Renal pelvis (tissue), 4 donors: ENCODE data around the gene NIM1K. TPM values are rescaled to one million over a fixed set of nuclear protein-coding genes. Genes with fewer than 3 reads are reported as not detected.
"Not testable (repeated sequence)": the region's sequence is repeated elsewhere in the genome, so short reads cannot be mapped to it uniquely, and the experiment has no call there.

Source experiments
- DNase-seq: peaks from one replicate; pipeline ENCODE4 v3.0.0-alpha.2; 2013
- polyA plus RNA-seq, 3 donors: library from polyadenylated mRNA; unstranded; fragments of 120-200 nt; gene quantifications; one replicate each; pipeline ENCODE4 v1.2.1, GENCODE V29; 2013; ENCODE audit not compliant: insufficient read length in 3 of 3

The NIM1K gene
- polyA plus RNA-seq, 3 donors: 0.53 to 0.73 (median 0.62) TPM

DNA sequence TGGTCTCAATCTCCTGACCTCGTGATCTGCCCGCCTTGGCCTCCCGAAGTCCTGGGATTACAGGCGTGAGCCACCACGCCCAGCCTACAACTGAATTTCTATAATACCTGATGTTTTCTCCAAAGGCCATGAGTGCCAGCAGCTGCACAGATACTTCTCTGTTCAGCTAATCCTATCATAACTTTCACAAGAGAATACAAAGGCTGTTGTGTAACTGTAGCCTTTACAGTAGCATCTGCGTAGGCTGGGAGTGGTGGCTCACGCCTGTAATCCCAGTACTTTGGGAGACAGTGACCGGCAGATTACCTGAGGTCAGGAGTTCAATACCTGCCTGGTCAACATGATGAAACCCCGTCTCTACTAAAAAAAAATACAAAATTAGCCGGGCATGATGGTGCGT is 8.9 kb upstream of the NIM1K start:
- not testable (repeated sequence) for DNase-seq

DNA sequence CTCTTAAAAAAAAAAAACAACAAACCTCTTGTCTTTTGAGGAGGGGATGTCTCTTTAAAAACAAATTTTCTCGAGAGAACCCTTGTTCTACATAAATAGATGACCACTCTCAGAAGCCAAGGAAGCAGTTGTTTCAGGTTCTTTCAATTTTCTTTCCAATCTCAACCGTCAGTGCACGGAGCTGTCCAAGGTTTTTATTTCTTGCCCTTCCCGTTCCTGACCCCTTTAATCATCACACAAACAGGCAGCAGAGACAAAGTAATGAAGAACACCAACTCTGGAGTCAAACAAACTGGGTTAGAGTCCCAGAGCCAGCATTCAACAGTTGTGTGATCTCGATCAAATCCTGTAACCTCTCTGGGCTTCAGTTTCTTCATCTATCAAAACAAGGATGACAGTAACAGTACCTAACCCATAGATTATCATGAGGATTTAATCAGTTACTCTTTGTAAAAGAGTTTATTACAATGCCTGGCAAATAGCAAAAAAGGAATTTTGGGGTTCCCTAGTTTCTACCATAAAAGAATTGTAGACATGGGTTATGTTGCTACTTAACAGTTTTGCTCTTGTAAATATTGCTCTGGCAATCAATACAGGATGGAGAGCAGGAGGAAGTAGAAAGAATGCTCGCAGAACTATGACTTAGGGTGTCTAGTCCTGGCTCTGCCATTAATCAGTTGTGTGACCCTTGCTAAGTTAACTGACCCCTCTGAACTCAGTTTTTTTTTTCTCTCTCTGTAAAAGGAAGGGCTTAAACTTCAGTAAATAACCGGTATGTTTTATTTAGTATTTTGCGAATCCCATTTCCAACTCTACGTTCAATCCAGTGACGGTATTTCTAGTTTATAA is 1.0 kb upstream of the NIM1K start:
- peak; percentile 43 for DNase-seq

DNA sequence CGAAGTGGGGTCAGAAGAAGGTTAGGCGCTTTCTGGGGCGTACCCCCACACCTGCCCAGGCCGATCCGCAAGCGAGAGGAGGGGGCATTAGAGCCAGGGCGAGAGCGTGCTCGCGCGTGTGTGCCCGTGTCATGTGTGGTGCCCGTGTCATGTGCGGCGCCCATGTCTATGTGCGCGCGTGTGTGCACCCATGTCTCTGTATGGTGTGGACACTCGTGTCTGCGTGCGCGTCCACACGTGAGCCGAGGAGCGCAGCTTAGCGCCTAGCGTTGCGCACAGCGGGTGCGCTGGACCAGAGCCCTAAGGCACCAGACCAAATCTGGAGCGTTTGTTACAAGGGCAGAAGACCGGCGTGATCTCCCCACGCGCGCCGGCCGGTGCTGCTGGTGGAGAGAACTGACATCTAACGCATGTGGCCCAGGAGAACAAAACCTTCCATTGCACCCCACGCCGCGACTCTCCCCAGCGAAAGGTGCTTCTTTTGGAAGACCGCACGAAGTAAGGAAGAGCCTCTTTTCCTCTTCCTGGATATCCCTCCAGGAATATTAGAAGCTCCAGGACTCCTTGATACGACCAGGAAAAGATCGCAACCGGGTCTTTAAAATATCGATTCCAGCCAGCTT is 644 bp downstream of the NIM1K start:
- no peak for DNase-seq

DNA sequence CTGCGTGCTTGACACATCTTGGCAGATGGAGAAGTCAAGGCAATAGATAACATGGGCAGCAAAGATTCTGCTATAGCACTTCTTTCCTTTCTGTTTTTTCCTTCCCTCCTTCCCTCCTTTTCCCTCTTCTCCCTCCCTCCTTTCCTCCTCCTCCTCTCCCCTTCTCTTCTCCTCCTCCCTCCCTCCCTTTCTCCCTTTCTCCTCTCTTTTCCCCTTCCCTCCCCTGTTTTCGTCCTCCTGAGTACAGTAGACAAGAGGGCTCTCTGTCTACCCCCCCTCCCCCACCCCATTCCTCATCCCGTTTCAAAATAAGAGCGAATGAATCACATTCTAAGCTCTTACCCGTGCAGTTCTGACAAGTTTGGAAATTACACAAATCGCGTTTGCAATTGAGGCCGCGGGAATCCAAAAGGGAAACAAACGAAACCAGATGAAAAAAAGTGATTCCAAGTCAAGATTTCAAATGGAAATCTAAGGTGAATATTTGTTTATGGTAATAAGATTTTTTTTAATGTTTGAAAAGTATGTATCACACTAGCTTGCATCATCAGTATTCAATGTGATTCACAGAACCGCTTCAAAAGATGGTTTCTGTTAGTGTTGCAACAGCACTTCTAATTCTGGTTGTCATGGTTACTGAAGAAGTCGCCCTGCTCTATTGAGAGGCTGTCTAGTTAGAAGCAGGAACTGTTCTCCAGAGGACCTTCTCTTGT is 1.3 kb downstream of the NIM1K start:
- DNase-seq: peak; percentile 40

DNA sequence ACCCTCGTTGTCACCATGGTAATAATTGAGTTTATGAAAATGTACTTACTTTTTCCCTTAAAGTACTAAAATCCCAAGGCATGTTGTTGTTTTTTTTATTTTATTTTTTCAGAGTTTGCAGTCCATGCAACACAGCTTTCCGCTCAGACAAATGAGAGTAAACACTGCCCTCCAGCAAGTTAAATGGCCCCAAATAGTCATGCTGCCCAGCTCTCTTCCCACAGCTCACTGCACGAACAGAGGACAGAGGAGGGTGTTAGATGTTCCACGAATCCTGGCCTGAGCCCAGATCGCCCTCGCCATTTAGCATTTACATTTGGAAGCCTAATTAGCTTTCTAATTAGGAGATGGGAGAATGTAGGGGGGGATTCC is 1.9 kb downstream of the NIM1K start:
- no peak for DNase-seq

DNA sequence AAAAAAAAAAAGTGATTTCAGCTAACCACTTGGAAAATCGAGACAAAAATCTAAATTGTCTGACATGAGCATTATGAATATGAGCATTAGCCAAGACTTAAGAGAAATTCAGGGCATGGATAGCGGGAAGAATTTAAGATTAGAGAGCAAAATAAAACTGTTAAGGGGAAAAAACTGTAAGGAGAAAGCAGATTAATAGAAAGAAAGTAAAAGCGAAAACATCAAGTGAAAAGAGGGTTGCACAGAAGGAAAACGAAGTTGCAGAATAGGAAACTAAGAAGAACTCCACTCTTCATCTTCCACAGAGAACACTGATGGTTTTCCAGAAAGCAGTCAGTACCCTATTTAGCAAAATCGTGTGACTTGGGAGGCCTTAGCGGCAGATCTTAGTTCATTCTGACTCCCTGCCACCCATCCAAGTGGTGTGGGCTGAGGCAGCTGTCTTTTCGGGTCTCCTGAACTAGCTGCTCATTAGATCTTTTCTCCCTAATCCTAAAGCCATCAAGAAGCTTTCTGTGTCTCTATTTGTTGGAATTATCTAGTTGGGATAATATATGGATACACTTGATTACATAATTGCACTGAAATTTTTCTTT is 3.7 kb downstream of the NIM1K start:
- DNase-seq: no peak

DNA sequence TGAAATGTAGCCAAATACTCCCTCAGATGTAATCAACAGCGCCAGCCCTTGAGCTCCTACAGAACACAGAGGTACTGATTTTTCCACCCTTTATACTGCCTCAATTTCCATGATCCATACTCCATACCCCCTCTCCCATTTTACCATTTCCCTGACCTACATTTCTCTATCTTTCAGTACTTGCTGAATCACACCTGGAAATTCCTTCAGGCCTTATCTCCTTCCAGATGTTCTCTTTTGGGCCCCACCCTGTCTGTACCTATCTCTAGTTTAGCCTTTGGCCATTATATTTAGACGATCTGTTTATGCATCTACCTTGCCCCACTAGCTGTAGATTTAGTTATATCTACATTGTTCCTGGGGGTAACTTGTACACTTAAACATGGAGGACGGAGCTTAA is 5.5 kb downstream of the NIM1K start:
- DNase-seq: no peak

DNA sequence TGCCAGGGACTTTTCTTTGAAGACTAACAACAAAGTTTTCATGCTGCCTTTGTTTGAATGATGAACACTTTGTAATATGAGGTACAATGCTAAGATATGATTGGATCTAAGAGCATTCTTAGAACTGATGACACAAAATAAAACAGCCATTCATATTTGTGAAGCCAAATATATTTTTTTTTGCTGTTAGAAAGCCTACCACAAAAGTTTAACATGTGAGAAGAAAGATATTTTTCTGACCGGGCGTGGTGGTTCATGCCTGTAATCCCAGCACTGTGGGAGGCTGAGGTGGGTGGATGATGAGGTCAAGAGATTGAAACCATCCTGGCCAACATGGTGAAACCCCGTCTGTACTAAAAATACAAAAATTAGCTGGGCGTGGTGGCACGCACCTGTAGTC is 9.4 kb downstream of the NIM1K start:
- not testable (repeated sequence) for DNase-seq

DNA sequence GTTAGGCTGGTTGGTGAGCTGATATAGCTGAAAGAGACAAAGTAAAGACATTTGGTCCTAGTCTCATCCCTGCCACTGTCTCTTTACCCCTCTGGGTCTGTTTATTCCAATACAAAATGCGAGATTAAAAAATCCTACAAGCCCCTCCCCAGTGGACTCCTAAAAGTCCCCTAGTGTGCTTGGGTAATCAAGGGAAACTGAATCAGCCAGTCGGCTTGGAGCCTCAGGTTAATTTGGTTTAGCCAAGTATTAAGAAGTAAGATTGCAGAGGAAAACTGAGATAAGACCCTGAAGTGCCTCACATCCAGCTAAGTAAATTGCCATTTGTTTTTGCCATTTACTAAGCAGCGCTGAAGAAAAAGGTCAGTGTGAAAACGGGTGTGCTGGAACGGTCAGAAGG is 10.4 kb downstream of the NIM1K start:
- DNase-seq: no peak

DNA sequence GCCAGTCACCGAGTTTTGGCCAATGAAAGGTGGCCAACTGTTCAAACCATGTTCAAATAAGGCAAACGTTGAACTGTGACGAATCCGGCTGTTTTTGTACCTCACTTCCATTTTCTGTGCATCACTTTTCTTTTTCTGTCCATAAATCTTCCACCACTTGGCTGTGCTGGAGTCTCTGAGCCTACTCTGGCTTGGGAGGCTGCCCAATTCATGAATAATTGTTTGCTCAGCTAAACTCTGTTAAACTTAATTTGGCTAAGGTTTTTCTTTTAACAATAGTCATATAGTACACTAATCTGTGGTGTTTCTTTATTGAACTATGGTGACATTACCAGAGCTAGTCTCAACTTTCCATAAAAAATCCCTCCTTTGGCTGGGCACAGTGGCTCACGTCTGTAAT is 11.3 kb downstream of the NIM1K start:
- no peak for DNase-seq

DNA sequence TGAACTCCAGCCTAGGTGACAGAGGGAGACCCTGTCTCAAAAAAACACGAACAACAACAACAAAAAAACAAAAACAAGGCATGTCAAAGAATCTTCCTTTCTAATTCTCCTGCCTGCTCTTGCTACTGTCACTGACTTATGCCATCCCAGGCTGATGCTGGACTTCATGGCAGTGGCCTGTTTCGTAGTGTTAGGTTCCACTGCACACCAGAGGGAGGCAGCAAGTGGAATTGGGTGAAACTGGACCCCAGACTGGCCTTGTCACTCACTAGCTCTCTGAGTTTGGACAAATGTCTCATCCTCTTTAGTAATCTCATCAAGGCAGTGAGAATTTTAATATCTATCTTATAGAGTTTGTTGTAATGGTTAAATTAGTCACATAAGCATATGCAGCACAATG is 12.9 kb downstream of the NIM1K start:
- no peak for DNase-seq

DNA sequence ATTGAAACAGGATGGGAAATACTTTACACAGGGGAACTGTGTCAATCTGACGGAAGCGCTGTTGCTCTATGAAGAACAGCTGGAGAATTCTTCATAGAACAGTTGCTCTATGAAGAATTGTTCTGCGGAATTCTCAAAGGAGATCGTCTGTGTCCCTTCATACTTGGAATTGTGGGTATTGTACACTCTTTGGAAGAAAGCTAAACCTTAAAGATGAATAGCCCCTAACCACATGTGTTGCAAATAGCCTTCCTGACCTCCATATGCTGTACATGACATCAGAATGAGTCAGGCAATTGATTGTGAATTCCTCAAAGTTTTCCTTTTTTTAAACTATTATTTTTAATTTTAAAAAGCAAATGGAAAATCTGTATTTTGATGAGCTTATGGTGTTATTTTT is 15.6 kb downstream of the NIM1K start:
- no peak for DNase-seq

DNA sequence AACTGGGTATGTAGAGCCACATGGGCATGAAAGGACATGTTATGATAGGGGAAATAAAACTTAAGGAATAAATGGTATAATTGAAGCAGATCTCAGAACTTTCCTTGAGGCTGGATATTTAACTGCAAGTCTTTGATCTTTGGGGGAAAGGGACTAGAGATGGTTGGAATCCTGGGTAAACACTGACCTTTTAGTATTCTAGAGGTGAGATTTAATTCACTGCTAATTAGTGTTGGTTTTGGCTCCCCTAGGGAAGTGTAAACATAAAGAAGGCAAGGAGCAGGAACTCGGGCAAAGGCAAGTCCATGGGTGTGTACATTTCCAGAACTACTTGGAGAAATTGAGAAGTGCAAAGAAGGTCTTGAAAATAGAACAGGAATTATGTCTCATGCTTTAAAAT is 16.6 kb downstream of the NIM1K start:
- DNase-seq: no peak

DNA sequence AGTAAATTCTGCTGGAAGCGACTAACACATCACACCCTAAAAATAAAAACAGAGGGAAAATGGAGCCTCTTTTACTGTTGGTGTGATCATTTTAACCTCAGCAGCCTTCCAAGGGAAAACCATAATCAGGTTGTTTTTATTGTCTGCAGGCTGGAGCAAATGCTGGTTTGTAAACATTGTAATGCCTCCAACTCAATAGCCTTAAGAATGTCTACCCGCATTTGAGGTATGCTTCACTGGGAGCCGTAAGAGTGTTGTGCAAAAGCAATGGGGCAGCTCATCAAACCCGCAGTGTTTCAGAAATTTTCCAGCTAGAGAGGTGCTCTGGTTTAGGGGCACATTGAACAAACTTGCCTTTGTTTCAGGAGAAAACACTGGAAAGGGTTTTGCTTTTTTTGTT is 17.0 kb downstream of the NIM1K start:
- no peak for DNase-seq

DNA sequence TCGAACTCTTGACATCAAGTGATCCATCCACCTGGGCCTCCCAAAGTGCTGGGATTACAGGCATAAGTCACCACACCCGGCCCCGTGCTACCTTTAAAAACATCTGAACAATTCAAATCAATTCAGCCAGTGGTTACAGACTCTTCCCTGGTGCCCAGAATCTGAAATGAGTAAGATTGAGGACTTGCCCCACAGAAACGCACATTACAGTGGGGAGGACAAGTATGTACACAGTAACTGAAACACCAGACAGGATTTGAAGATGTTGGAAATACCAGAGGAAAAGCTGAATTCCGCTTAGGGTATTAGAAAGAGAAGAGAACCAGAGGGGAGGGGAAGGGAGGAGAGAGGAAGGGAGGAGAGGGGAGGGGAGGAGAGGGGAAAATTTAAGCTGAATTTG is 17.8 kb downstream of the NIM1K start:
- no peak for DNase-seq

DNA sequence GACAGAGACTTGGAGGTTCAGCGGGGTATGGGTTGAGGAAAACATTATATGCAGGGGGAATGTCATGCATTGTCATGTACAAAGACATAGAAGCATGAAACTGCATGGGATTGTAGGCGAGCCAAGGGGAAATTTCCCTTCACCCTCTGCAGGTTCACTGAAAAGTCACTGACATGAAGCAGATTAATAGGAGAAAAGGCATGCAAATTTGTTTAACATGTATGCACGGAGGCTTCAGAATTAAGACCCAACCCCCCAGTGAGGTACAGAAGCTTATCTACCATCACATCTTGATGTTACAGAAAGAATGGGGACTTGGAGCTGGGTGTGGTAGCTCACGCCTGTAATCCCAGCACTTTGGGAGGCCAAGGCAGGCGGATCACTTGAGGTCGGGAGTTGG is 18.5 kb downstream of the NIM1K start:
- DNase-seq: no peak

DNA sequence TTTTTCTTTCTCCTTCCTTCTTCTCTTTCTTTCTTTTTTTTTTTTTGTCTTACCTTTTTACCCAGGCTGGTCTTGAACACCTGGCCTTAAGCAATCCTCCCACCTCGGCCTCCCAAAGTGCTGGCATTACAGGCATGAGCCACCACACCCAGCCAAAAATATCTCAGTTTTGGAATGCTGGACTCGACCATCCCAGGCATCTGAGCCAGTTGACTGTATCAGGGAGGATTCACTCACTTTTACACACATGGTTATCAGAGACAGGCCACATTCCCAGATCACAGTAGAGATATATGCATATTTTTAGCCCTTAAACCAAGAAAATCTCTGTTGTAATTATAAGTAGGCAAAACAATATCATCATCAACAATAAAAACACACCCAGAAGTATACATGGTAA is 21.9 kb downstream of the NIM1K start:
- DNase-seq: no peak

DNA sequence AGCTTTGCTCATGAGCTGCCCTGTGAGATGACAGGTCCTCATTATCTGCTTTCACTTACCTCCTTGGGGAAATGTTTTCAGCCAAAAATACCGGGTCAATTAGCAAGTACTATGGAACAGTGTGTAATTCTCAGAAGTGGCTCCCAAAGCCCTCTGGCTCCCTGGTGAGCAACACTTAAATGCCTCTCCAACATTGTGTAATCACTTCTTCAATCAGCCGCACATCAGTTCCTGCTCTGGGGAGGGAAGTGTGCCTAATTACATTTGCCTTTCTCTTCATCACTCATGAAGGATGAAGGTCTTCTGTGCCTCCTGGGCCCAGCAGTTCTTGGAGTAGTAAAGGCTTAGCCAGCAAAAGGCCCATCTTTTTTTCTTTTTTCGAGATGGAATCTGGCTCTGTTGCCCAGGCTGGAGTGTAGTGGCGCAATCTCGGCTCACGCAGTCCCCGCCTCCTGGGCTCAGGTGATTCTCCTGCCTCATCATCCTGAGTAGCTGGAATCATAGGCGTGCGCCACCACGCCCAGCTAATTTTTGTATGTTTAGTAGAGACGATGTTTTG is 23.1 kb downstream of the NIM1K start:
- no peak for DNase-seq

DNA sequence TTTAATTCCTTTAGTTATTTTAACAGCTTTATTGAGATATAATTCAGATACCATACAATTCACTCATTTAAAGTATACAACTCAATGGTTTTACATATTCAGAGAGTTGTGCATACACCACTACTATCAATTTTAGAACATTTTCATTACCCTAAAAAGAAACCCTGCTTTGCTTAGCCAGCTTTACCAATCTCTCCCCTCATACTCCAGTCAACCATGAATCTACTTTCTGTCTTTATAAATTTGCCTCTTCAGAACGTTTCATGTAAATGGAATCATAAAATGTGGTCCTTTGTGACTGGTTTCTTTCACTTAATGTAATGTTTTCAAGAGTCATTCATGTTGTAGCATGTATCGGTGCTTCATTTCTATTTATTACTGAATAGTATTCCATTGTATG is 24.9 kb downstream of the NIM1K start:
- DNase-seq: no peak

DNA sequence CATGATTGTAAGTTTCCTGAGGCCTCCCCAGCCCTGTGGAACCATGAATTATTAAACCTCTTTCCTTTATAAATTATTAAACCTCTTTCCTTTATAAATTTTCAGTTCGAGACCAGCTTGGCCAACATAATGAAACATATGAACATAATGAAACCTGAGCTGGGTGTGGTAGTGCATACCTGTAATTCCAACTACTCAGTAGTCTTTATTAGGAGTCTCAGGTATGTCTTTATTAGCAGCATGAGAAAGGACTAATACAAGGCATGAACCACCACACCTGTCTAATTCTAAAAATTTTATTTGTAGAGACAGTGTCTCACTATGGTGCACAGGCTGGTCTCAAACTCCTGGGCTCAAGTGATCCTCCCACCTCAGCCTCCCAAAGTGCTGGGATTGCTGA is 27.1 kb downstream of the NIM1K start:
- no peak for DNase-seq

DNA sequence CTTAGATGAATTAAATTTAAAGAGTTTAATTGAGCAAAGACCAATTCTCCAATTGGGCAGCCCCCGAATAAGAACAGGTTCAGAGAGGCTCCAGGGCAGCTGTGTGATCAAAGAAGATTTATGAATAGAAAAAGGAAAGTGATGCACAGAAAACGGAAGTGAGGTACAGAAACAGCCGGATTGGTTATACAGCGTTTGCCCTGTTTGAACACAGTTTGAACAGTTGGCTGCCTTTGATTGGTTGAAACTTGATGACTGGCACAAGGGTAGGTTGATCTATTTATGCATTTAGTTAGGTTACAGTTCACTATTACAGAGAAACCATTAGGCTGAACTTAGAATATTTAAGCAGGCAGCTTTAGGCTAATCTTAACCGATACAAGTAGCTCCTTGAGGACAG is 29.5 kb downstream of the NIM1K start:
- DNase-seq: no peak

DNA sequence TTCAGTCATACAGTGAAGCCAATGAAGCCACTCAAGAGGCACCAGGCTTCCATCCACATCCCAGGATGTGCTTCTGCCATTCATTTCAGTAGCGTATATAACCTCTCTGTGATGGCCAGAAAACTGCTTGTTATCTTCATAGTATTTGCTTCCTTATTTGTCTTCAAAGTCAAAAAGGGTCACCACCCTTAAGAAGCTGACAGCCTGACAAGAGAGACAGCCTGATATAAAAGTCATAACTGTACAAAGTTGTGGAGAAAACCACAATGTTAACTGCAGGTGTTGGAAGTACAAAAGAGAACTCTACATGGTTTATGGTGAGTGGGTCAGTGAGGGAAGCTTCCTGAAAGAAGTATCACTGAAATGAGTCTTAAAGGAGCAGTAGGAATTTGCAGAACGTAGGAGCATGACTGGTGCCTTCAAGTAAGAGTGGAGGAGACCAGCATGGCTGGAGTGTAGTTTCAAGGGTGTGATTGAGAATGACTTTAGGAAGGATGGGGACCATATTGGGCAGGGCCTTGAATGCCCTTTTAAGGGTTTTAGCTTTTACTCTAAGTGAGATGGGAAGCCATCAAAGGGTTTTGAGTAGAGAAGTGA is 33.7 kb downstream of the NIM1K start:
- no peak for DNase-seq
